ENCODE data around the gene PRDM16. TPM values are rescaled to one million over a fixed set of nuclear protein-coding genes. Genes with fewer than 3 reads are reported as not detected.

Gene PRDM16
- total and polyA plus RNA-seq, 2 of the 8 experiments (the other 6 are each of a cell fraction or from before 2014, with no cell fraction given), result 0.39 to 0.43 TPM

- TF ChIP-seq CHD7 (IDR thresholded peaks at IDR 0.05; ENCODE audit: insufficient replicate concordance, low read length) (no peak), JUND (IDR thresholded peaks at IDR 0.05; ENCODE audit: low read length) (no peak), BRCA1 (IDR thresholded peaks at IDR 0.05; ENCODE audit: low read depth, low read length) (no peak), SAP30 (IDR thresholded peaks at IDR 0.05; ENCODE audit: insufficient read depth, insufficient replicate concordance, low read length) (no peak)
These were observed 44.4 kb upstream of the PRDM16 start (continued) for GRCh38 chr1:3024588-3024987.

All from H1 (cell line).